OCI-LY7 (cell line): ENCODE results near the gene PDXK.

ENCODE experiments used
- EZH2phosphoT487 ChIP-seq: fragments of 200-600 bp; sonication (generic); IDR thresholded peaks from 2 replicates; pipeline ENCODE4 v1.6.1; 2018; ENCODE audit warnings: low read depth, borderline replicate concordance, mild to moderate bottlenecking, mixed run types, antibody characterized with exemption, low read length, moderate library complexity, mixed read lengths
- TF ChIP-seq, protein P1 (sequence below): fragments of 200-600 bp; sonication (generic); conservative IDR thresholded peaks from 2 replicates; pipeline ENCODE4 v1.5.1; 2014; ENCODE audit warnings: mild to moderate bottlenecking, antibody characterized with exemption, low read length, moderate library complexity, mixed read lengths

DNA sequence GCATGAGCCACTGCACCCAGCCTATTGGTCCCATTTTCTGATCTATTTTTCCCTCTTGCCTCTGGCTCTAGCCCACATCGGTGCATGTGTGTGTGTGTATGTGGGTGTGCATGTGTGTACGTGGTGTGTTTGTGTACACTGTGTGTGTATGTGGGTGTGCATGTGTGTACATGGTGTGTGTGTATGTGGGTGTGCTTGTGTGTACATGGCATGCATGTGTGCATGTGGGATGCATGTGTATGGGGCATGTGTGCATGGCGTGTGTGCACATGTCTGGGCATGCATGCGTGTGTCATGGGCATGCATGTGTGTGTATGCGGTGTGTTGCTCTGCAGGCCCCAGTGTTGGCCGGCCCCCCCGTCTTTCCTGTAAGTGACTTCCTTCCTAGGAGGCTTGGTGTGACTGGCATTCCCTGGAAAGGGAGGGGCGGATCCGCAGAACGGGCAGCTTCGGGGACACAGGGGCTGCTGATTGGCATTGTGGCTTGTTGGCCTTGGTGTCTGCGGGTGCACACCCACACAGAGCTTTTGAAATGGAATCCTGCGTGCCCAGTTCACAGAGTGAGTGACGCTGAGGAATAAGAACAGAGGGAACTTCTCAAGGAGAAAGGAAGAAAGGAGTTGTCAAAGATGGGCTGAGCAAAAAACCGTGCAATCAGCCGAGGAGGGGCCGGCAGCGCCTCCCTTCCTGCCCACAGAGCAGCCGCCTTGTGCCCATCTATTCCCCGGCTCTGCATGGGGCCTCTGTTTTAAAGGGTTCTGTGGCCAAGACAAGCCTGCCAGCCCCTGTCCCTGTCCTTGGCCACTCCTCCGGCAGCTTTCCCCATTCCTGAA, 8.0 kb downstream of the PDXK start:
- TF ChIP-seq, protein P1, sequence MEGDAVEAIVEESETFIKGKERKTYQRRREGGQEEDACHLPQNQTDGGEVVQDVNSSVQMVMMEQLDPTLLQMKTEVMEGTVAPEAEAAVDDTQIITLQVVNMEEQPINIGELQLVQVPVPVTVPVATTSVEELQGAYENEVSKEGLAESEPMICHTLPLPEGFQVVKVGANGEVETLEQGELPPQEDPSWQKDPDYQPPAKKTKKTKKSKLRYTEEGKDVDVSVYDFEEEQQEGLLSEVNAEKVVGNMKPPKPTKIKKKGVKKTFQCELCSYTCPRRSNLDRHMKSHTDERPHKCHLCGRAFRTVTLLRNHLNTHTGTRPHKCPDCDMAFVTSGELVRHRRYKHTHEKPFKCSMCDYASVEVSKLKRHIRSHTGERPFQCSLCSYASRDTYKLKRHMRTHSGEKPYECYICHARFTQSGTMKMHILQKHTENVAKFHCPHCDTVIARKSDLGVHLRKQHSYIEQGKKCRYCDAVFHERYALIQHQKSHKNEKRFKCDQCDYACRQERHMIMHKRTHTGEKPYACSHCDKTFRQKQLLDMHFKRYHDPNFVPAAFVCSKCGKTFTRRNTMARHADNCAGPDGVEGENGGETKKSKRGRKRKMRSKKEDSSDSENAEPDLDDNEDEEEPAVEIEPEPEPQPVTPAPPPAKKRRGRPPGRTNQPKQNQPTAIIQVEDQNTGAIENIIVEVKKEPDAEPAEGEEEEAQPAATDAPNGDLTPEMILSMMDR = no peak
- TF ChIP-seq EZH2phosphoT487 = no peak
